ENCODE measurements around the gene ADIPOR2.

The ADIPOR2 gene

DNA sequence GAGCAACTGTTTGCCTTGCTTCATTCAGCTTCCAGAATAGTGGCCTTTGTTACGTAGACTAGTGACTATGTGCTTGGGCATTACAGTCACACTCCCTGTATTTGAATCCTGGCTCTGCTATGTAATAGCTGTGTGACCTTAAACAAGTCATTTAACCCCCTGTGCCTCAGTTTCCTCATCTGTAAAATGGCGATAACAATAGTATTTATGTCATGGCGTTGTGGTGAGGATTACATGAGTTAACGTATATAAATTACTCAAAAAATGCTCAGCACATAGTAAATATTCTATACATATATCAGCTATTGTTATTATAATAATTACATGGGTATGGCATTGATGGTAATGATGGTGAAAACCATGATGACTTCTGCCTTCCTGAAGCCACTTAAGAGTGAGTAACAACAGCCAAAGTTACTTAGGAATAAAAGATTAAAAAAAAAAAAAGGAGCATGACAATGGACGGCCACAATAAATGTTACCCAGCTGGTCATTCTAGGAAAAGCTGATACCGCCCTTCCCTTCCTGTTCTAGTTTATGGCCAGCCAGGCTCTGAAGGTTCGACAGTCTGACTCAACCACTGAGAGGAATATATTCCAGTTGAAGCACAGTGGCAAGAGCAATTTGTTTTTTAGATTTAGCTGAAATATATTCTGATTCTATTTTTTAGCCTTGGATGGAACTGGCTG lies 9.9 kb upstream of the ADIPOR2 start:
- TF ChIP-seq, protein P1, sequence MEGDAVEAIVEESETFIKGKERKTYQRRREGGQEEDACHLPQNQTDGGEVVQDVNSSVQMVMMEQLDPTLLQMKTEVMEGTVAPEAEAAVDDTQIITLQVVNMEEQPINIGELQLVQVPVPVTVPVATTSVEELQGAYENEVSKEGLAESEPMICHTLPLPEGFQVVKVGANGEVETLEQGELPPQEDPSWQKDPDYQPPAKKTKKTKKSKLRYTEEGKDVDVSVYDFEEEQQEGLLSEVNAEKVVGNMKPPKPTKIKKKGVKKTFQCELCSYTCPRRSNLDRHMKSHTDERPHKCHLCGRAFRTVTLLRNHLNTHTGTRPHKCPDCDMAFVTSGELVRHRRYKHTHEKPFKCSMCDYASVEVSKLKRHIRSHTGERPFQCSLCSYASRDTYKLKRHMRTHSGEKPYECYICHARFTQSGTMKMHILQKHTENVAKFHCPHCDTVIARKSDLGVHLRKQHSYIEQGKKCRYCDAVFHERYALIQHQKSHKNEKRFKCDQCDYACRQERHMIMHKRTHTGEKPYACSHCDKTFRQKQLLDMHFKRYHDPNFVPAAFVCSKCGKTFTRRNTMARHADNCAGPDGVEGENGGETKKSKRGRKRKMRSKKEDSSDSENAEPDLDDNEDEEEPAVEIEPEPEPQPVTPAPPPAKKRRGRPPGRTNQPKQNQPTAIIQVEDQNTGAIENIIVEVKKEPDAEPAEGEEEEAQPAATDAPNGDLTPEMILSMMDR (IDR thresholded peaks at IDR 0.05; ENCODE audit: low read length): no peak
- no peak for TF ChIP-seq EZH2 (IDR thresholded peaks at IDR 0.05; ENCODE audit: borderline replicate concordance, low read length)
- no peaks in the 10 kb centered on the region; the same call in 1 of the 2 replicates for H3K36me3 ChIP-seq (ENCODE audit: insufficient read depth, low read length)
- no peak overlapping the region for H2AFZ ChIP-seq (ENCODE audit: low read length)
- peaks cover 5% of the 10 kb centered on the region; the same call in 1 of the 2 replicates for H3K27me3 ChIP-seq (ENCODE audit: insufficient read depth, low read length)
- no peaks in the 10 kb centered on the region for H3F3A ChIP-seq (ENCODE audit: insufficient read depth, low read length)
- H3K79me2 ChIP-seq (ENCODE audit: insufficient read depth, low read length): no peaks in the 10 kb centered on the region
- no peaks in the 10 kb centered on the region for H4K20me1 ChIP-seq (ENCODE audit: insufficient read depth, low read length)
- H3K27ac ChIP-seq (ENCODE audit: low read depth, low read length, poor library complexity, severe bottlenecking): no peak overlapping the region
- H3K9me2 ChIP-seq (ENCODE audit: low read depth, low read length): no peaks in the 10 kb centered on the region
- H3K4me1 ChIP-seq (ENCODE audit: insufficient read depth, low read length, severe bottlenecking): no peaks in the 10 kb centered on the region
- no peak overlapping the region for H3K4me3 ChIP-seq (ENCODE audit: low read depth, low read length, poor library complexity, severe bottlenecking)
- no peaks in the 10 kb centered on the region for H3K9me3 ChIP-seq (ENCODE audit: low read length)
- H3K4me2 ChIP-seq (ENCODE audit: low read length): no peak overlapping the region
- no peak overlapping the region for H3K9ac ChIP-seq (ENCODE audit: low read length)

DNA sequence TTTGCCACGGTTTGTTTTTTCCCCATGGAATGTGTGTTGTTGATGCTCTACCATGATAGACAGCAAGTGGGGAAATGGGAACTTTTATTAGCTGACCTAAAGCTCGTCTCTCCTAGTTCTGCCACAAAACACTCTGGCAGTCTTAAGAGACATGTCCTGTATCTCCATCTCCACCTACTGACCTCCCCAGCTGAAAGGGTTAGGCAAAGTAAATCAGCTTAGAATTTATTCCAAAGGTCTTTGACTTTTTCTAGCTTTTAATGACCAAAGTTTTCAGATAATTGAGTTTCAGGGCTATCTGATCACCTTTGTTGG lies 9.4 kb upstream of the ADIPOR2 start:
- Histone ChIP-seq H3K4me1 (ENCODE audit: insufficient read depth, low read length, severe bottlenecking) (no peaks in the 10 kb centered on the region), H3K9ac (ENCODE audit: low read length) (no peak overlapping the region), H4K20me1 (ENCODE audit: insufficient read depth, low read length) (no peaks in the 10 kb centered on the region), H3K9me3 (ENCODE audit: low read length) (no peaks in the 10 kb centered on the region), H3K36me3 (ENCODE audit: insufficient read depth, low read length) (no peaks in the 10 kb centered on the region; the same call in 1 of the 2 replicates), H3K79me2 (ENCODE audit: insufficient read depth, low read length) (no peaks in the 10 kb centered on the region), H3K27ac (ENCODE audit: low read depth, low read length, poor library complexity, severe bottlenecking) (no peak overlapping the region), H3K27me3 (ENCODE audit: insufficient read depth, low read length) (peaks cover 5% of the 10 kb centered on the region; the same call in 1 of the 2 replicates), H3K4me2 (ENCODE audit: low read length) (no peak overlapping the region), H3F3A (ENCODE audit: insufficient read depth, low read length) (no peaks in the 10 kb centered on the region), H3K9me2 (ENCODE audit: low read depth, low read length) (no peaks in the 10 kb centered on the region), H3K4me3 (ENCODE audit: low read depth, low read length, poor library complexity, severe bottlenecking) (no peak overlapping the region), H2AFZ (ENCODE audit: low read length) (no peak overlapping the region)
- no peak for TF ChIP-seq EZH2 (IDR thresholded peaks at IDR 0.05; ENCODE audit: borderline replicate concordance, low read length)
- TF ChIP-seq, protein P1 (IDR thresholded peaks at IDR 0.05; ENCODE audit: low read length): no peak

DNA sequence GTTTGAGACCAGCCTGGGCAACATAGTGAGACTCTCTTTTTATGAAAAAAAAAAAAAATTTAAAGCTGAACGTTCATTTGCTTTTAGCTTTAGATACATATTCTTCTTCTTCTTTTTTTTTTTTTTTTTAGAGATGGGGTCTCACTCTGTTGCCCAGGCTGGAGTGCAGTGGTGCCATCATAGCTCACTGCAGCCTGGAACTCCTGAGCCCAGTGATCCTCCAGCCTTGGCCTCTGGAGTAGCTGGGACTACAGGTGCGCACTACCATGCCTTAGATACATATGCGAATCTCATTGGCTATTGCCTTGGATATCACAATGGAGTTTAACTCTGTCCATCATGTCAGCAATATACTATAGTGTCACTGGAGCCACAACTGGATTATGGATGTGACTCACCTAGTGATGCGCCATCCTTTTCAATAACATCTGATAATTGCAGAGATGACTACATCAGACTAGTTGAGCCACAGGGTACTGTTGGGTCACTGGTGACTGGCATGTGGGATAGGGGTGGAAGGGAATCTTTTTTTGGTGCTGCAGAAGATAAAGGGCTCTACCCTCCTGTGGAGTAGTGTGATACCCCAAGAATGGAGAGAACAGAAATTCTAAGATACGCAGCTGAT lies 2.7 kb upstream of the ADIPOR2 start:
- Histone ChIP-seq H4K20me1 (ENCODE audit: insufficient read depth, low read length) (0 out of 2 replicates have a peak, but pooled peaks cover 4% of the 10 kb centered on the region), H3K9me2 (ENCODE audit: low read depth, low read length) (no peaks in the 10 kb centered on the region)
- no peak for TF ChIP-seq EZH2 (IDR thresholded peaks at IDR 0.05; ENCODE audit: borderline replicate concordance, low read length)
- TF ChIP-seq, protein P1 (IDR thresholded peaks at IDR 0.05; ENCODE audit: low read length): no peak

More for the DNA sequence above, 2.7 kb upstream of the ADIPOR2 start:
- Histone ChIP-seq H3K4me3 (ENCODE audit: low read depth, low read length, poor library complexity, severe bottlenecking) (no peak overlapping the region), H3K79me2 (ENCODE audit: insufficient read depth, low read length) (peaks cover 19% of the 10 kb centered on the region), H3K9me3 (ENCODE audit: low read length) (no peaks in the 10 kb centered on the region), H3K27ac (ENCODE audit: low read depth, low read length, poor library complexity, severe bottlenecking) (no peak overlapping the region), H3K27me3 (ENCODE audit: insufficient read depth, low read length) (no peaks in the 10 kb centered on the region), H3K4me2 (ENCODE audit: low read length) (no peak overlapping the region), H3K9ac (ENCODE audit: low read length) (no peak overlapping the region), H2AFZ (ENCODE audit: low read length) (no peak overlapping the region), H3K4me1 (ENCODE audit: insufficient read depth, low read length, severe bottlenecking) (peaks cover 25% of the 10 kb centered on the region), H3K36me3 (ENCODE audit: insufficient read depth, low read length) (no peaks in the 10 kb centered on the region; the same call in 1 of the 2 replicates), H3F3A (ENCODE audit: insufficient read depth, low read length) (no peaks in the 10 kb centered on the region)

All from OCI-LY1 (cell line).